H9 (cell line): Measurements from ENCODE around the gene MAN1A2. TPM values are rescaled to one million over a fixed set of nuclear protein-coding genes. Genes with fewer than 3 reads are reported as not detected.
A peak's percentile ranks its signal among the peaks of the same experiment; 100 is the strongest.

Experiments
- DNase-seq: peaks from one replicate; pipeline ENCODE4 v3.0.0-alpha.2; 2017
- H2AFZ ChIP-seq: one replicate; pipeline ENCODE4 v1.6.1; 2013; ENCODE audit warnings: mild to moderate bottlenecking, low read length, control low read depth, moderate library complexity
- H2AK5ac ChIP-seq: 2 replicates; pipeline ENCODE4 v1.6.1; 2013; ENCODE audit warnings: low read length, control low read depth, mixed read lengths; ENCODE audit not compliant: insufficient read length
- H2BK120ac ChIP-seq: one replicate; pipeline ENCODE4 v1.6.1; 2013; ENCODE audit warnings: low read depth, mild to moderate bottlenecking, low read length, control low read depth, inconsistent platforms; ENCODE audit not compliant: poor library complexity, severe bottlenecking
- H2BK12ac ChIP-seq: 2 replicates; pipeline ENCODE4 v1.6.1; 2013; ENCODE audit warnings: low read length, control low read depth, mixed read lengths, low read depth; ENCODE audit not compliant: insufficient read length
- H2BK15ac ChIP-seq: 2 replicates; pipeline ENCODE4 v1.6.1; 2013; ENCODE audit warnings: low read depth, low read length, control low read depth
- H2BK20ac ChIP-seq: one replicate; pipeline ENCODE4 v1.6.1; 2013; ENCODE audit warnings: low read depth, mild to moderate bottlenecking, low read length, control low read depth, inconsistent platforms; ENCODE audit not compliant: poor library complexity, severe bottlenecking
- H2BK5ac ChIP-seq: 2 replicates; pipeline ENCODE4 v1.6.1; 2013; ENCODE audit warnings: low read length, control low read depth, mixed read lengths; ENCODE audit not compliant: insufficient read length
- H3K14ac ChIP-seq: 2 replicates; pipeline ENCODE4 v1.6.1; 2013; ENCODE audit warnings: low read length, control low read depth; ENCODE audit not compliant: insufficient read depth
- H3K18ac ChIP-seq: 2 replicates; pipeline ENCODE4 v1.6.1; 2013; ENCODE audit warnings: low read depth, mild to moderate bottlenecking, mixed read lengths, low read length, control low read depth; ENCODE audit not compliant: insufficient read length
- H3K23ac ChIP-seq: 2 replicates; pipeline ENCODE4 v1.6.1; 2013; ENCODE audit warnings: low read length, control low read depth, mixed read lengths, low read depth; ENCODE audit not compliant: insufficient read length
- H3K23me2 ChIP-seq: 2 replicates; pipeline ENCODE4 v1.6.1; 2013; ENCODE audit warnings: low read depth, mild to moderate bottlenecking, mixed read lengths, low read length, control low read depth; ENCODE audit not compliant: insufficient read length, poor library complexity, severe bottlenecking
- H3K27ac ChIP-seq: 2 replicates; pipeline ENCODE4 v1.5.1; 2013; ENCODE audit warnings: low read length, control low read depth, mixed read lengths, low read depth; ENCODE audit not compliant: insufficient read length
- H3K27me3 ChIP-seq: 2 replicates; pipeline ENCODE4 v1.6.1; 2013; ENCODE audit warnings: low read length, control low read depth, inconsistent platforms; ENCODE audit not compliant: insufficient read depth
- H3K4ac ChIP-seq: 2 replicates; pipeline ENCODE4 v1.6.1; 2013; ENCODE audit warnings: low read depth, mild to moderate bottlenecking, control low read depth, inconsistent platforms, low read length, moderate library complexity
- H3K4me1 ChIP-seq: 2 replicates; pipeline ENCODE4 v1.6.1; 2013; ENCODE audit warnings: low read length, control low read depth, inconsistent platforms; ENCODE audit not compliant: insufficient read depth
- H3K4me2 ChIP-seq: 2 replicates; pipeline ENCODE4 v1.6.1; 2013; ENCODE audit warnings: low read length, control low read depth, mixed read lengths; ENCODE audit not compliant: insufficient read length, insufficient read depth
- H3K56ac ChIP-seq: 2 replicates; pipeline ENCODE4 v1.6.1; 2013; ENCODE audit warnings: low read depth, mild to moderate bottlenecking, mixed read lengths, low read length, control low read depth; ENCODE audit not compliant: insufficient read length
- H3K79me1 ChIP-seq: 2 replicates; pipeline ENCODE4 v1.6.1; 2013; ENCODE audit warnings: low read depth, mild to moderate bottlenecking, moderate library complexity, low read length, control low read depth, inconsistent platforms; ENCODE audit not compliant: insufficient read depth, poor library complexity, severe bottlenecking
- H3K79me2 ChIP-seq: 2 replicates; pipeline ENCODE4 v1.6.1; 2013; ENCODE audit warnings: low read length, control low read depth, inconsistent platforms; ENCODE audit not compliant: insufficient read depth
- H3K9ac ChIP-seq: 2 replicates; pipeline ENCODE4 v1.6.1; 2013; ENCODE audit warnings: low read length, control low read depth, mixed read lengths; ENCODE audit not compliant: insufficient read length; ENCODE audit errors: extremely low read depth
- H3K9me3 ChIP-seq: one replicate; pipeline ENCODE4 v1.6.1; 2013; ENCODE audit warnings: low read depth, low read length, inconsistent platforms; ENCODE audit not compliant: control insufficient read depth
- H3T11ph ChIP-seq: one replicate; pipeline ENCODE4 v1.6.1; 2013; ENCODE audit warnings: mild to moderate bottlenecking, low read length, control low read depth, inconsistent platforms
- H4K20me1 ChIP-seq: one replicate; pipeline ENCODE4 v1.6.1; 2013; ENCODE audit not compliant: control insufficient read depth, insufficient read length, insufficient read depth
- H4K5ac ChIP-seq: 2 replicates; pipeline ENCODE4 v1.6.1; 2013; ENCODE audit warnings: low read depth, mild to moderate bottlenecking, mixed read lengths, low read length, control low read depth; ENCODE audit not compliant: insufficient read length
- H4K8ac ChIP-seq: replicated peaks from 2 replicates; pipeline ENCODE4 v1.6.1; 2013; ENCODE audit warnings: low read length, control low read depth, mixed read lengths, low read depth; ENCODE audit not compliant: insufficient read length
- H4K91ac ChIP-seq: 2 replicates; pipeline ENCODE4 v1.6.1; 2013; ENCODE audit warnings: low read depth, mild to moderate bottlenecking, moderate library complexity, mixed read lengths, low read length, control low read depth; ENCODE audit not compliant: insufficient read length
- H3K27ac Mint-ChIP-seq, 3 experiments: 2 replicates in 2 of 3; 3 replicates in 1 of 3; pipeline ENCODE4 v1.8.0; 2020 to 2021; ENCODE audit warnings: mixed read lengths in 3 of 3, mild to moderate bottlenecking in 1 of 3, moderate library complexity in 1 of 3
- H3K27me3 Mint-ChIP-seq: 2 replicates; pipeline ENCODE4 v1.8.0; 2021; ENCODE audit warnings: low read depth, mild to moderate bottlenecking, moderate library complexity, mixed read lengths
- H3K36me3 Mint-ChIP-seq, 3 experiments: 2 replicates in 2 of 3; 3 replicates in 1 of 3; pipeline ENCODE4 v1.8.0; 2020 to 2021; ENCODE audit warnings: low read depth in 3 of 3, mixed read lengths in 3 of 3; ENCODE audit not compliant: insufficient read depth in 1 of 3
- H3K4me1 Mint-ChIP-seq, 2 experiments: 2 replicates each; pipeline ENCODE4 v1.8.0; 2020; ENCODE audit warnings: mixed read lengths in 2 of 2
- H3K4me3 Mint-ChIP-seq, 2 experiments: 2 replicates in 1 of 2; 3 replicates in 1 of 2; pipeline ENCODE4 v1.8.0; 2020 to 2021; ENCODE audit warnings: mild to moderate bottlenecking in 2 of 2, mixed read lengths in 2 of 2, moderate library complexity in 1 of 2
- H3K9me3 Mint-ChIP-seq, 2 experiments: 2 replicates in 1 of 2; 3 replicates in 1 of 2; pipeline ENCODE4 v1.8.0; 2020; ENCODE audit warnings: mild to moderate bottlenecking in 2 of 2, mixed read lengths in 2 of 2, moderate library complexity in 1 of 2
- WGBS: extraction: QIAGEN DNeasy Blood & Tissue Kit; methylation state at CpG from one replicate; pipeline ENCODE4 v1.1.7; 2013; ENCODE audit warnings: missing lambda C conversion rate, low lambda C conversion rate, mixed read lengths; ENCODE audit not compliant: insufficient read length; ENCODE audit errors: extremely low coverage; 5-methylcytosine and 5-hydroxymethylcytosine counted together
- total RNA-seq: library from RNA; stranded (reverse); gene quantifications from 2 replicates; pipeline ENCODE4 v1.2.1, GENCODE V29; 2021
- TF ChIP-seq, protein P1 (sequence below): fragments of 200-600 bp; sonication (generic); conservative IDR thresholded peaks from 3 replicates; pipeline ENCODE4 v1.8.0; 2021; ENCODE audit warnings: antibody characterized with exemption, mild to moderate bottlenecking

Gene MAN1A2
- total RNA-seq, 1 experiment from 2014 or later, result 24.0 TPM

GRCh38 chr1:117371441-117372151 is 4.3 kb downstream of the MAN1A2 start:
- no peaks in the 10 kb centered on the region for H3K9me3 ChIP-seq
- H4K91ac ChIP-seq, result no peak overlapping the region
- H3K79me2 ChIP-seq, result peaks cover 9% of the 10 kb centered on the region; the same call in 1 of the 2 replicates
- no peak overlapping the region for H2BK5ac ChIP-seq
- H2BK15ac ChIP-seq, result no peak overlapping the region
- TF ChIP-seq, protein P1, sequence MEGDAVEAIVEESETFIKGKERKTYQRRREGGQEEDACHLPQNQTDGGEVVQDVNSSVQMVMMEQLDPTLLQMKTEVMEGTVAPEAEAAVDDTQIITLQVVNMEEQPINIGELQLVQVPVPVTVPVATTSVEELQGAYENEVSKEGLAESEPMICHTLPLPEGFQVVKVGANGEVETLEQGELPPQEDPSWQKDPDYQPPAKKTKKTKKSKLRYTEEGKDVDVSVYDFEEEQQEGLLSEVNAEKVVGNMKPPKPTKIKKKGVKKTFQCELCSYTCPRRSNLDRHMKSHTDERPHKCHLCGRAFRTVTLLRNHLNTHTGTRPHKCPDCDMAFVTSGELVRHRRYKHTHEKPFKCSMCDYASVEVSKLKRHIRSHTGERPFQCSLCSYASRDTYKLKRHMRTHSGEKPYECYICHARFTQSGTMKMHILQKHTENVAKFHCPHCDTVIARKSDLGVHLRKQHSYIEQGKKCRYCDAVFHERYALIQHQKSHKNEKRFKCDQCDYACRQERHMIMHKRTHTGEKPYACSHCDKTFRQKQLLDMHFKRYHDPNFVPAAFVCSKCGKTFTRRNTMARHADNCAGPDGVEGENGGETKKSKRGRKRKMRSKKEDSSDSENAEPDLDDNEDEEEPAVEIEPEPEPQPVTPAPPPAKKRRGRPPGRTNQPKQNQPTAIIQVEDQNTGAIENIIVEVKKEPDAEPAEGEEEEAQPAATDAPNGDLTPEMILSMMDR, result no peak
- no peak overlapping the region for H3T11ph ChIP-seq
- no peak overlapping the region for H2BK20ac ChIP-seq
- H3K4ac ChIP-seq, result no peak overlapping the region
- no peak overlapping the region for H3K14ac ChIP-seq
- Mint-ChIP-seq H3K4me1 (peaks cover 29 to 30% of the 10 kb centered on the region in 2 experiments), H3K9me3 (no peaks in the 10 kb centered on the region; a peak in 1 of 5 replicates), H3K27ac (peak overlapping the region; percentile 14 to 56 (median 25); a peak in 3 of 7 replicates), H3K27me3 (peaks cover 4% of the 10 kb centered on the region; the same call in 1 of the 2 replicates), H3K36me3 (no peaks in the 10 kb centered on the region; a peak in 3 of 7 replicates), H3K4me3 (no peak overlapping the region)
- H2BK12ac ChIP-seq, result no peak overlapping the region
- H3K4me1 ChIP-seq, result peaks cover 2% of the 10 kb centered on the region; the same call in 1 of the 2 replicates
- no peak overlapping the region for H2AK5ac ChIP-seq
- no peak overlapping the region for H3K4me2 ChIP-seq
- no peak overlapping the region for H4K8ac ChIP-seq
- no peak for DNase-seq
- no peak overlapping the region for H3K56ac ChIP-seq
- no CpG with 5 or more reads among the region's 4 CpGs for WGBS
- no peaks in the 10 kb centered on the region for H3K27me3 ChIP-seq
- H3K27ac ChIP-seq, result no peak overlapping the region
- H2AFZ ChIP-seq, result no peak overlapping the region
- no peak overlapping the region for H3K9ac ChIP-seq
- H3K23ac ChIP-seq, result no peak overlapping the region
- no peaks in the 10 kb centered on the region for H4K20me1 ChIP-seq
- H2BK120ac ChIP-seq, result no peak overlapping the region
- no peak overlapping the region for H4K5ac ChIP-seq
- H3K18ac ChIP-seq, result no peak overlapping the region
- peaks cover 9% of the 10 kb centered on the region for H3K23me2 ChIP-seq
- peaks cover 3% of the 10 kb centered on the region for H3K79me1 ChIP-seq
